DOHH2 (cell line): Measurements from ENCODE around the gene AMBRA1.

Experiments
- H3F3A ChIP-seq: fragments of 200-600 bp; sonication (generic), shearing (Covaris generic); 2 replicates; pipeline ENCODE4 v1.6.0; 2016; ENCODE audit warnings: antibody characterized with exemption, mild to moderate bottlenecking; ENCODE audit not compliant: control insufficient read depth, insufficient read depth
- H3K27ac ChIP-seq: fragments of 200-600 bp; sonication (generic); 2 replicates; pipeline ENCODE4 v1.5.1; 2014; ENCODE audit warnings: low read depth, mild to moderate bottlenecking, low read length, moderate library complexity
- H3K27me3 ChIP-seq: fragments of 200-600 bp; sonication (generic); 2 replicates; pipeline ENCODE4 v1.6.1; 2014; ENCODE audit warnings: mild to moderate bottlenecking, low read length, mixed read lengths; ENCODE audit not compliant: control insufficient read depth
- H3K36me3 ChIP-seq: fragments of 200-600 bp; sonication (generic); 2 replicates; pipeline ENCODE4 v1.6.1; 2014; ENCODE audit warnings: mild to moderate bottlenecking, low read length, moderate library complexity, mixed read lengths; ENCODE audit not compliant: control insufficient read depth
- H3K4me1 ChIP-seq: fragments of 200-600 bp; sonication (generic); 2 replicates; pipeline ENCODE4 v1.6.1; 2014; ENCODE audit warnings: mild to moderate bottlenecking, low read length, mixed read lengths; ENCODE audit not compliant: control insufficient read depth
- H3K4me2 ChIP-seq: fragments of 200-600 bp; sonication (generic); 2 replicates; pipeline ENCODE4 v1.6.0; 2014; ENCODE audit warnings: mild to moderate bottlenecking, low read length, moderate library complexity
- H3K4me3 ChIP-seq: fragments of 200-600 bp; sonication (generic); 2 replicates; pipeline ENCODE4 v1.5.1; 2014; ENCODE audit warnings: mild to moderate bottlenecking, low read length, mixed read lengths
- H3K79me2 ChIP-seq: fragments of 200-600 bp; sonication (generic); 2 replicates; pipeline ENCODE4 v1.6.1; 2014; ENCODE audit warnings: mild to moderate bottlenecking, low read length, mixed read lengths; ENCODE audit not compliant: control insufficient read depth
- H3K9me2 ChIP-seq: fragments of 200-600 bp; sonication (generic); replicated peaks from 2 replicates; pipeline ENCODE4 v1.6.1; 2014; ENCODE audit warnings: mild to moderate bottlenecking, low read length, mixed read lengths; ENCODE audit not compliant: control insufficient read depth
- H3K9me3 ChIP-seq: fragments of 200-600 bp; sonication (generic); 2 replicates; pipeline ENCODE4 v1.6.1; 2014; ENCODE audit warnings: antibody characterized with exemption, low read length, mixed read lengths; ENCODE audit not compliant: control insufficient read depth, insufficient read depth
- H4K20me1 ChIP-seq: fragments of 200-600 bp; sonication (generic); 2 replicates; pipeline ENCODE4 v1.6.0; 2014; ENCODE audit warnings: low read depth, mild to moderate bottlenecking, antibody characterized with exemption, low read length, moderate library complexity; ENCODE audit not compliant: control insufficient read depth, insufficient read depth
- CTCF ChIP-seq: fragments of 200-600 bp; sonication (generic); IDR thresholded peaks from one replicate; pipeline ENCODE4 v1.5.1; 2014; ENCODE audit warnings: antibody characterized with exemption, mild to moderate bottlenecking, low read depth, low read length; ENCODE audit not compliant: poor library complexity, severe bottlenecking
- EZH2phosphoT487 ChIP-seq: fragments of 200-600 bp; sonication (generic); IDR thresholded peaks from 2 replicates; pipeline ENCODE4 v1.6.1; 2017; ENCODE audit warnings: borderline replicate concordance, mild to moderate bottlenecking, antibody characterized with exemption, low read length, moderate library complexity, mixed read lengths

The AMBRA1 gene

GRCh38 chr11:46522682-46523281, 71.0 kb downstream of the AMBRA1 start:
- H3K9me3 ChIP-seq = no peaks in the 10 kb centered on the region
- H3K27me3 ChIP-seq = no peaks in the 10 kb centered on the region
- no peaks in the 10 kb centered on the region for H3K36me3 ChIP-seq
- H3K4me3 ChIP-seq = no peak overlapping the region
- no peak for TF ChIP-seq EZH2phosphoT487
- no peak for TF ChIP-seq CTCF
- peaks cover 4% of the 10 kb centered on the region for H4K20me1 ChIP-seq
- peaks cover 77% of the 10 kb centered on the region for H3K79me2 ChIP-seq
- H3K9me2 ChIP-seq = no peaks in the 10 kb centered on the region
- no peaks in the 10 kb centered on the region; the same call in 1 of the 2 replicates for H3F3A ChIP-seq
- peaks cover 30% of the 10 kb centered on the region for H3K4me1 ChIP-seq
- no peak overlapping the region for H3K27ac ChIP-seq
- no peak overlapping the region for H3K4me2 ChIP-seq

DNA sequence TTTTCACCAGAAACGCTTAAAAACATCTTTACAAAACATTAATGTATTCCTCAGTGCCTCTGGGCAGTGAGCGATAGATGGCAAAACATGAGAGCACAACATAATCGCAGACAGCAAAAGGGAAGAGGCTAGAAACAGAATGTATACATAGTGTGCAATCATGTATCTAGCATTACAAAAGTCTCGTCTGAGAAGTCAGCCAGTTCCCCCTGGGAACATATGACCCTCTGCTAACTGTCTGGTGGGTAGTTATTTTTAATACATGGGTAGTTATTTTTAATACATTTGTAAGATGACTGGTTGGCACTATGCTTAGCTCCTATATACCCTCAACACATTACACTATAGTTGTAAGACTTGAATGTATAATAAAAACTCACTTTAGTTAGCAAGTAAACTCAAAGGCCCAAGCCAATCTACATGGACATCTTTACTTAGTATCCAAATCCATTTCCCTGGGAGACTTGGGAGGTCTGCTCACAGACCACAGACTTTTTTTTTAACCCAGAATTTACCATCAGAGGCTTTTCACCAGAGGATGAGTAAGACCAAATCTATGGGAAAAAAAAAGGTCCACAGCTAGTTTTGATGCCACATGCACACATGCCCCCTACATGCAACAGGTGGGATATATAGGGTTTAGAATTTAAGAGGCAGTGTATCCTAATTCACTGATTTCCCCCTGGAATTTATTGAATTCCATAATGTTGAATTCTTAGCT, 71.7 kb downstream of the AMBRA1 start:
- Histone ChIP-seq H3K36me3 (no peaks in the 10 kb centered on the region), H3K4me3 (no peak overlapping the region), H3K9me3 (no peaks in the 10 kb centered on the region), H3F3A (no peaks in the 10 kb centered on the region; the same call in 1 of the 2 replicates), H3K4me2 (peak overlapping the region; percentile 36), H4K20me1 (peaks cover 4% of the 10 kb centered on the region), H3K4me1 (peaks cover 24% of the 10 kb centered on the region), H3K27me3 (no peaks in the 10 kb centered on the region), H3K27ac (no peak overlapping the region), H3K79me2 (peaks cover 70% of the 10 kb centered on the region), H3K9me2 (no peaks in the 10 kb centered on the region)
- TF ChIP-seq EZH2phosphoT487 (no peak), CTCF (peak; percentile 43)

DNA sequence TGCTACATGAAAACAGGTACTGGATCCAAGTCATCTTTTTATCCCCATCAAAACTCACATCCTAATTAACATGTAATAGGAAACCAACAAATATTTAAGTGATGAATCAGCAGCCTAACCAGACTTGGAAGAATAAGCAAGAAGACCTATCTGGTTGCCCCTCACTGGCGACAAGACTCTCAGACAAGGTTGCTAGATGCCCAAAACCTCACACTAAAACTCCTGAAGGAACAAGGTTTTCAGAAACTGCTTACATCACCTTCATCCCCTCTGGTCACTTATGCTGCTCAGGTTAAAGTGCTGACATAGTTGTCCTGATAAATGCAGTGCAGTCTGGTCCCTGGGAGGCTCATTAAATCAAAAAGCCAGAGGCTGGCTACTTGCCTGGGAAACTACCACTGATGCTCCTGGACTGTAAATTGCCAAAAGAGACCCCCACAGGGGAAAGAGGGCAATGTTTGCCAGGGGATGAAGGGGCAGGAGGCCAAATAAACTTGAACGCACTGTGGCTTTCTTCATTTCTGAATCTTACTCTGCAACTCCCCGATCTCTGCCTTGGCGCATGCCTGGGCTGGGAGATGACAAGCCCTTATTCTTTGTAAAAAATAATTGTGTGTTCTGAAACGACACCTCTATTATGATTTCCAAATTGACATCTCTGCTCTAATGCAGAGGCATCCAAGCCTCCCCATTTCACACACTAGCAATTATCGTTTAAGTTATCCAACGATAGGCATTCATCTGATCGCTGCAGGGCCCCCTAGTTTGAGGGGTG, 72.7 kb downstream of the AMBRA1 start:
- H3K9me3 ChIP-seq = no peaks in the 10 kb centered on the region
- H3K79me2 ChIP-seq = peaks cover 66% of the 10 kb centered on the region
- no peaks in the 10 kb centered on the region for H3K36me3 ChIP-seq
- no peaks in the 10 kb centered on the region for H3K9me2 ChIP-seq
- H3K27ac ChIP-seq = no peak overlapping the region
- no peak overlapping the region for H3K4me2 ChIP-seq
- TF ChIP-seq EZH2phosphoT487 (no peak), CTCF (no peak)
- no peaks in the 10 kb centered on the region; the same call in 1 of the 2 replicates for H3F3A ChIP-seq
- no peaks in the 10 kb centered on the region for H3K27me3 ChIP-seq
- H4K20me1 ChIP-seq = peaks cover 4% of the 10 kb centered on the region; the same call in 1 of the 2 replicates
- no peak overlapping the region for H3K4me3 ChIP-seq
- H3K4me1 ChIP-seq = peaks cover 17% of the 10 kb centered on the region
